ENCODE data around the gene IQSEC3. TPM values are rescaled to one million over a fixed set of nuclear protein-coding genes. Genes with fewer than 3 reads are reported as not detected.

IQSEC3 gene
- polyA plus RNA-seq, 1 experiment = not detected

GRCh38 chr12:164207-164606 is 97.6 kb downstream of the IQSEC3 start:
- Histone ChIP-seq H3K27me3 (ENCODE audit: control insufficient read depth, insufficient read depth, low read length) (peaks cover 5% of the 10 kb centered on the region; the same call in 1 of the 2 replicates), H3K36me3 (ENCODE audit: control insufficient read depth, insufficient read depth, low read length) (no peaks in the 10 kb centered on the region), H3K4me3 (ENCODE audit: low read depth, low read length) (no peak overlapping the region)
- CTCF ChIA-PET = interaction anchor here (1.0 kb wide), 1 partner anchor 20 kb away, joined by 3 read pairs; no protein-coding TSS in a partner anchor
- POLR2A ChIA-PET = no interaction called here
- no peak for DNase-seq (ENCODE audit: low read depth)
- no peak for TF ChIP-seq CTCF (IDR thresholded peaks at IDR 0.05; ENCODE audit: insufficient read depth, low read depth, low read length)

- Histone ChIP-seq H3K36me3 (ENCODE audit: control insufficient read depth, insufficient read depth, low read length) (no peaks in the 10 kb centered on the region), H3K27me3 (ENCODE audit: control insufficient read depth, insufficient read depth, low read length) (peaks cover 7% of the 10 kb centered on the region), H3K4me3 (ENCODE audit: low read depth, low read length) (no peak overlapping the region)
- ChIA-PET POLR2A (no interaction called here), CTCF (interaction anchor here (1.2 to 1.7 kb wide), 3 partner anchors 11 to 54 kb away, joined by 3 to 5 read pairs (median 4); no protein-coding TSS in a partner anchor)
- no peak for TF ChIP-seq CTCF (IDR thresholded peaks at IDR 0.05; ENCODE audit: insufficient read depth, low read depth, low read length)
- no peak for DNase-seq (ENCODE audit: low read depth)
Observed at GRCh38 chr12:165862-166368, 99.3 kb downstream of the IQSEC3 start.

- Histone ChIP-seq H3K4me3 (ENCODE audit: low read depth, low read length) (no peak overlapping the region), H3K36me3 (ENCODE audit: control insufficient read depth, insufficient read depth, low read length) (no peaks in the 10 kb centered on the region), H3K27me3 (ENCODE audit: control insufficient read depth, insufficient read depth, low read length) (peaks cover 7% of the 10 kb centered on the region)
- ChIA-PET POLR2A (no interaction called here), CTCF (interaction anchor here (1.7 kb wide), 2 partner anchors 11 to 53 kb away, joined by 3 to 5 read pairs; no protein-coding TSS in a partner anchor)
- no peak for DNase-seq (ENCODE audit: low read depth)
- TF ChIP-seq CTCF (IDR thresholded peaks at IDR 0.05; ENCODE audit: insufficient read depth, low read depth, low read length) = no peak
Observed at GRCh38 chr12:166425-167075, 100.0 kb downstream of the IQSEC3 start.

- Histone ChIP-seq H3K27me3 (ENCODE audit: control insufficient read depth, insufficient read depth, low read length) (peaks cover 7% of the 10 kb centered on the region), H3K36me3 (ENCODE audit: control insufficient read depth, insufficient read depth, low read length) (no peaks in the 10 kb centered on the region), H3K4me3 (ENCODE audit: low read depth, low read length) (no peak overlapping the region)
- no peak for TF ChIP-seq CTCF (IDR thresholded peaks at IDR 0.05; ENCODE audit: insufficient read depth, low read depth, low read length)
- DNase-seq (ENCODE audit: low read depth) = no peak
- POLR2A ChIA-PET = no interaction called here
- CTCF ChIA-PET = no interaction called here
Observed at GRCh38 chr12:167959-168600, 101.5 kb downstream of the IQSEC3 start.

- no peak for TF ChIP-seq CTCF (IDR thresholded peaks at IDR 0.05; ENCODE audit: insufficient read depth, low read depth, low read length)
- CTCF ChIA-PET = no interaction called here
- DNase-seq (ENCODE audit: low read depth) = no peak
- POLR2A ChIA-PET = no interaction called here
- Histone ChIP-seq H3K27me3 (ENCODE audit: control insufficient read depth, insufficient read depth, low read length) (peaks cover 11% of the 10 kb centered on the region), H3K4me3 (ENCODE audit: low read depth, low read length) (no peak overlapping the region), H3K36me3 (ENCODE audit: control insufficient read depth, insufficient read depth, low read length) (no peaks in the 10 kb centered on the region)
Observed at GRCh38 chr12:168763-169525, 102.4 kb downstream of the IQSEC3 start.

Measured in BJ (cell line).